Dermis blood vessel endothelial cell (primary cell): Measurements from ENCODE around the gene TMEM167B. TPM values are rescaled to one million over a fixed set of nuclear protein-coding genes. Genes with fewer than 3 reads are reported as not detected.
"Not testable (repeated sequence)": the region's sequence is repeated elsewhere in the genome, so short reads cannot be mapped to it uniquely, and the experiment has no call there.

Experiments
- DNase-seq: peaks from one replicate; pipeline ENCODE4 v3.0.0; 2010
- total RNA-seq: library from RNA; depleted of rRNA; stranded (reverse); fragments of >200 nt; gene quantifications from 2 replicates; pipeline ENCODE4 v1.2.3, GENCODE V29; 2014

The TMEM167B gene
- total RNA-seq: 20.3 and 23.9 TPM in 2 replicates

- DNase-seq: peak; percentile 98
These were observed at the start of gene TMEM167B for GRCh38 chr1:109090196-109091077. Gene TMEM167B (plus strand): TSS chr1:109090764. CDS start chr1:109090873, 109 bp downstream.

- DNase-seq: peak; percentile 41
These were observed 49.5 kb upstream of the TMEM167B start for GRCh38 chr1:109040989-109041620.

- DNase-seq: peak; percentile 98
These were observed 48.7 kb upstream of the TMEM167B start, which contains the start of gene WDR47 for GRCh38 chr1:109041621-109042468. Gene WDR47 (minus strand): TSS chr1:109042102. CDS start chr1:109023512, 18,590 bp downstream.

GRCh38 chr1:109045595-109045994, 45.0 kb upstream of the TMEM167B start:
- DNase-seq: no peak

GRCh38 chr1:109046671-109047070, 43.9 kb upstream of the TMEM167B start:
- no peak for DNase-seq

GRCh38 chr1:109047339-109047738, 43.2 kb upstream of the TMEM167B start:
- DNase-seq: no peak

- no peak for DNase-seq
These were observed 42.2 kb upstream of the TMEM167B start for GRCh38 chr1:109048335-109048734.

GRCh38 chr1:109050228-109050995, 40.2 kb upstream of the TMEM167B start:
- no peak for DNase-seq

- DNase-seq: not testable (repeated sequence)
These were observed 38.4 kb upstream of the TMEM167B start for GRCh38 chr1:109052145-109052544.

GRCh38 chr1:109056064-109056463, 34.5 kb upstream of the TMEM167B start:
- DNase-seq: no peak

GRCh38 chr1:109059026-109059425, 31.5 kb upstream of the TMEM167B start:
- DNase-seq: no peak

- no peak for DNase-seq
These were observed 29.9 kb upstream of the TMEM167B start for GRCh38 chr1:109060707-109061106.

GRCh38 chr1:109061183-109061582, 29.4 kb upstream of the TMEM167B start:
- DNase-seq: no peak

GRCh38 chr1:109065137-109065536, 25.4 kb upstream of the TMEM167B start:
- no peak for DNase-seq

GRCh38 chr1:109067883-109068282, 22.7 kb upstream of the TMEM167B start:
- DNase-seq: no peak

- DNase-seq: no peak
These were observed 21.3 kb upstream of the TMEM167B start for GRCh38 chr1:109069294-109069693.

GRCh38 chr1:109075531-109076490, 14.8 kb upstream of the TMEM167B start, which contains the start of gene TAF13:
Gene TAF13 (minus strand): TSS chr1:109076003. CDS start chr1:109075947, 56 bp downstream.
- peak; percentile 97 for DNase-seq

- DNase-seq: no peak
These were observed 12.2 kb upstream of the TMEM167B start for GRCh38 chr1:109078317-109078716.

GRCh38 chr1:109079240-109079622, 11.3 kb upstream of the TMEM167B start:
- DNase-seq: no peak

GRCh38 chr1:109080441-109081082, 10.0 kb upstream of the TMEM167B start:
- DNase-seq: no peak
